ENCODE data around the gene ZNF311. TPM values are rescaled to one million over a fixed set of nuclear protein-coding genes. Genes with fewer than 3 reads are reported as not detected.
"Not testable (repeated sequence)": the region's sequence is repeated elsewhere in the genome, so short reads cannot be mapped to it uniquely, and the experiment has no call there.

The ZNF311 gene
- total RNA-seq, 2 donors from 2014 or later, result 0.35 to 0.71 TPM

DNA sequence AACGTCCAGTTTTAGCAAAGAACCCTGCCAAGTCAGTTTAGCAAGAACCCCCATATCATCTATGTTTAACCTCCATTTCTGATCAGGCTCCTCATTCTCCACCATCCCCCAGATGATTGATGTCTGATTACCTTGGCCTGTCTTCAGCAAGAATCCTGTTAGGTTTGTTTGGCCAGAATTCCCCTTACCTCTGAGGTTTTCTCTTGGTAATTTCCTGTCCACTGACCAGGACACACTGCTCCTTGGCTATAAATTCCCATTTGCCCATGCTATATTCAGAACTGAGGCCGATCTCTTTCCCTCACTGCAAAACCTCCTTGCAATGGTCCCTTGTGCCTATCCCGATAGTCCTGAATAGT is 27.0 kb downstream of the ZNF311 start:
- no peak for ATAC-seq (replicated peaks)
- H3K4me3 Mint-ChIP-seq, result peak overlapping the region; percentile 76
- H3K27me3 Mint-ChIP-seq, result peaks cover 16% of the 10 kb centered on the region
- H3K27ac Mint-ChIP-seq, result no peak overlapping the region
- no peaks in the 10 kb centered on the region for H3K9me3 Mint-ChIP-seq
- peaks cover 16% of the 10 kb centered on the region for H3K36me3 Mint-ChIP-seq (ENCODE audit: low read depth)
- peaks cover 30% of the 10 kb centered on the region for H3K4me1 Mint-ChIP-seq

DNA sequence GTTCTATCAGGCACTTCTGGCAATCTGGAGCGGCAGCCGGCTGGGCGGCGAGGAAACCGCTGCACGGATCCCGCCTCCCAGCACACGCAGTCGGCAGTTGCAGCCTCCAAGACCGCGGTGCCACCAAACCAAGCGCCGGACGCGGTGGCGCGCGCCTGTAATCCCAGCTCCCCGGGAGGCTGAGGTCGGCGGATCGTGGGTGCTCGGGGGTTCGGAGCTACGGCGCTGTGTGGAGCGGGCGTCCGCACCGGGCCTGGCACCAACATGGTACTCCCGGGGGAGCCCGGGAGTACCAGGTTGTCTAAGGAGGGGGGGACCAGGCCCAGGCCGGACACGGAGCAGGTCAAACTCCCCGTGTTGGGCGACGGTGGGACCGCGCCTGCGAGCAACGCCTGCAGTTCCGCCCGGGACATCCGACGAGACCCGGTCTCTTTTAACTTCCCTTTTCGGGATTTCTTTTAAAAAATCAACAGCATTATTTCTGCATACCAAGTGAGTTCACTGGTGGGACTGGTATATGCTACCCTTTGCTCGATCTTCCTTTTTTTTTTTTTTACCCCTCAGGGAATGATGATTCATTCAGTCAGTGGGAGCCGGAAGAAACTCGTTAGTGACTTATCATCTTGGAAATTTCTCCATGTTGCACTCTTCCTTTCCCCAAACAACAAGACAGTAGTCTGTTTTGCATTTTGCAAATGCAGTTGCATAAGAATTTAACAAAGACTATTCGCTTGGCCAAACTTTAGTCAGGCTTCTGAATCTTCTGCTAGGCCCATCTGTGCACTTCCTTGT is 27.6 kb downstream of the ZNF311 start:
- Mint-ChIP-seq H3K4me1 (peaks cover 30% of the 10 kb centered on the region), H3K27me3 (peaks cover 16% of the 10 kb centered on the region), H3K4me3 (peak overlapping the region; percentile 76), H3K36me3 (ENCODE audit: low read depth) (peaks cover 16% of the 10 kb centered on the region), H3K27ac (peak overlapping the region; percentile 63), H3K9me3 (no peaks in the 10 kb centered on the region)
- peak; percentile 10 for ATAC-seq (replicated peaks)

DNA sequence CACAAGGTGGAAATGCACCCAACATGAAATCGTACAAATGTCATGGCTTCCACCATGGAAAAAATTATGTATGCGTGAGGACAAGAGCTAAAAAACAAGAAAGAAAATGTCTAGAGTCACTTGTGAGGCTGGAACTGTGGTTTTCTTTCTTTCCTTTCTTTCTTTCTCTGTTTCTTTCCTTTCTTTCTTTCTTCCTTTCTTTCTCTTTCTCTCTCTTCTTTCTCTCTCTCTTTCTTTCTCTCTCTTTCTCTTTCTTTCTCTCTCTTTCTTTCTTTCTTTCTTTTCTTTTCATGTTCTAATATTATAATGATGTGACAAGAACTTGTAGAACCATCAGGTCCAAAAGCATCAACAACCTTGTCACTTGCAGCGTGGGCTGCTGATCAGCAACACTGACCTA is 28.4 kb downstream of the ZNF311 start:
- Mint-ChIP-seq H3K36me3 (ENCODE audit: low read depth) (peaks cover 9% of the 10 kb centered on the region), H3K27me3 (peaks cover 16% of the 10 kb centered on the region), H3K9me3 (no peaks in the 10 kb centered on the region), H3K27ac (peak overlapping the region; percentile 63), H3K4me1 (peaks cover 25% of the 10 kb centered on the region), H3K4me3 (peak overlapping the region; percentile 76)
- ATAC-seq (replicated peaks), result no peak

GRCh38 chr6:28974505-28974904 is 30.6 kb downstream of the ZNF311 start:
- Mint-ChIP-seq H3K27ac (no peak overlapping the region), H3K36me3 (ENCODE audit: low read depth) (no peaks in the 10 kb centered on the region), H3K9me3 (no peaks in the 10 kb centered on the region), H3K4me1 (peaks cover 13% of the 10 kb centered on the region), H3K4me3 (no peak overlapping the region), H3K27me3 (peaks cover 16% of the 10 kb centered on the region)
- no peak for ATAC-seq (replicated peaks)

- not testable (repeated sequence) for H3K27me3 Mint-ChIP-seq; H3K36me3 Mint-ChIP-seq (ENCODE audit: low read depth); H3K4me1 Mint-ChIP-seq; H3K9me3 Mint-ChIP-seq; H3K4me3 Mint-ChIP-seq; ATAC-seq (replicated peaks); H3K27ac Mint-ChIP-seq
Observed at GRCh38 chr6:28970056-28970455, 35.1 kb downstream of the ZNF311 start.

DNA sequence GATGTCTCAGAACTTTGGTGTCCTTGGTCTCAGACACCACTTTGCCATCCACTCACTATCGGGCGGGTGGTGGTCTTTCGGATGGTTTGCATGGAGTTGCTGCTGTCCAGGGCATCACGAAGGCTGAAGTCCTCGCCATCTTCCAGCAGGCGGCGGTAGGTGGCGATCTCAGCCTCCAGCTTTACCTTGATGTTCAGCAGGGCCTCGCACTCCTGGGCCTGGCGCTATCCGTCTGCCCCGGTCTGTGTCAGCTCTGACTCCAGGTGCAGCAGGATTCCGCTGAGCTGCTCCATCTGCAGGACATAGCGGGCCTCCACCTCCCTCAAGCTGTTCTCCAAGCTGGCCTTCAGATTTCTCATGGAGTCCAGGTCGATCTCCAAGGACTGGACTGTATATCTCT is 36.0 kb downstream of the ZNF311 start:
- no peak for ATAC-seq (replicated peaks)

DNA sequence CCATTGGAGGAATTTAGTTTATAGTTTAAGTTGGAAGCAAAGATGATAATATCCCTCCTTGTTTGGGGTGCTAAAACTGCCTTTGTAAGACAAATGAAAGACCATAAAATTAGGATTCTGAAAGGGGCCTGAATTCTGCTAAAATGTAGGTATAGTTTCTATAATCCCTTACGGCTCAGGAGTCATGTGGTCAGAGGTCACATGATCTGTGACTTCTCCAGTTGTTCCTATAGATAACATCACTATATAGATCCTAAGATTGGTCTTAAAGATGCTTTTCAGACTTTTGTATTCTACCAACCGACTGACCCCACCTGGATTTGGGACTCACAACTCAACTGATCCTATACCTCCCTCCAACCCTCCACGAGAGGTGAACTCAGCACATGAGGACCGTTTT is 36.6 kb downstream of the ZNF311 start:
- no peaks in the 10 kb centered on the region for H3K9me3 Mint-ChIP-seq
- H3K36me3 Mint-ChIP-seq (ENCODE audit: low read depth), result no peaks in the 10 kb centered on the region
- no peaks in the 10 kb centered on the region for H3K27me3 Mint-ChIP-seq
- H3K4me1 Mint-ChIP-seq, result no peaks in the 10 kb centered on the region
- no peak overlapping the region for H3K27ac Mint-ChIP-seq
- H3K4me3 Mint-ChIP-seq, result no peak overlapping the region
- no peak for ATAC-seq (replicated peaks)

More for the DNA sequence above, 36.0 kb downstream of the ZNF311 start:
- Mint-ChIP-seq H3K4me3 (no peak overlapping the region), H3K27ac (no peak overlapping the region), H3K9me3 (no peaks in the 10 kb centered on the region), H3K27me3 (no peaks in the 10 kb centered on the region), H3K4me1 (no peaks in the 10 kb centered on the region), H3K36me3 (ENCODE audit: low read depth) (no peaks in the 10 kb centered on the region)

DNA sequence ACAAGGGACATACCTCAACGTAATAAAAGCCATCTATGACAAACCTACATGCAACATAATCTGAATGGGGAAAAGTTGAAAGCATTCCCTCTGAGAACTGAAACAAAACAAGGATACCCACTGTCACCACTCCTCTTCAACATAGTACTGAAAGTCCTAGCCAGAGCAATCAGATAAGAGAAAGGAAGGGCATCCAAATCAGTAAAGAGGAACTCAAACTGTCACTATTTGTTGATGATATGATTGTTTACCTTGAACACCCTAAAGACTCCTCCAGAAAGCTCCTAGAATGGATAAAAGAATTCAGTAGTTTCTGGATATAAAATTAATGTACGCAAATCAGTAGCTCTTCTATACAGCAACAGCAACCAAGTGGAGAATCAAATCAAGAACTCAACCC is 39.4 kb downstream of the ZNF311 start:
- no peak for ATAC-seq (replicated peaks)
- Mint-ChIP-seq H3K27me3 (peaks cover 2% of the 10 kb centered on the region), H3K4me3 (no peak overlapping the region), H3K4me1 (no peaks in the 10 kb centered on the region), H3K9me3 (no peaks in the 10 kb centered on the region), H3K27ac (no peak overlapping the region), H3K36me3 (ENCODE audit: low read depth) (no peaks in the 10 kb centered on the region)

DNA sequence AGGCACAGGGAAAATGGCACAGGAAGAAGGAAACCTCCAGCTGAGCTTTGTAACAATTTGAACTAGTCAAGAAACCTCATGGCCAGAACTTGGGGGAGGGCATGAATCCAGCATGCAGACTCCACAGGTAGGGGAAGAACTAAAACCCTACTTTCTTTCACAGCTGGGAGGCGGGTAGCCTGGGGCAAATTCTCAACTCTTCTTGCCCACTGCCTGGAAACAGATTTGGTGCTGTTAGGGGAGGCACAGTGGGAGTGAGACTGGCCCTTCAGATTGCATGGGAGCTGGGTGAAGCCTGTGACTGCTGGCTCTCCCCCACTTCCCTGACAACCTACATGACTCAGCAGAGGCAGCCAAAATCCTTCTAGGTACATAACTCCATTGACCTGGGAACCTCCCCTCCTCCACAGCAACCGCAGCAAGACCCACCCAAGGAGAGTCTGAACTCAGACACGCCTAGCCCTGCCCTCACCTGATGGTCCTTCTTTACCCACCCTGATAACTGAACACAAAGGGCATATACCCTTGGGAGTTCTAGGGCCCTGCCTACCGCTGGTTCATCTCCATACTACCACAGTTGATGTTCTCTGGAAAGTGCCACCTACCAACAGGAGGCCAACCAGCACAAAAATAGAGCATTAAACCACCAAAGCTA is 44.1 kb downstream of the ZNF311 start:
- Mint-ChIP-seq H3K4me3 (no peak overlapping the region), H3K4me1 (no peaks in the 10 kb centered on the region), H3K27me3 (peaks cover 5% of the 10 kb centered on the region), H3K36me3 (ENCODE audit: low read depth) (no peaks in the 10 kb centered on the region), H3K27ac (no peak overlapping the region), H3K9me3 (no peaks in the 10 kb centered on the region)
- no peak for ATAC-seq (replicated peaks)

DNA sequence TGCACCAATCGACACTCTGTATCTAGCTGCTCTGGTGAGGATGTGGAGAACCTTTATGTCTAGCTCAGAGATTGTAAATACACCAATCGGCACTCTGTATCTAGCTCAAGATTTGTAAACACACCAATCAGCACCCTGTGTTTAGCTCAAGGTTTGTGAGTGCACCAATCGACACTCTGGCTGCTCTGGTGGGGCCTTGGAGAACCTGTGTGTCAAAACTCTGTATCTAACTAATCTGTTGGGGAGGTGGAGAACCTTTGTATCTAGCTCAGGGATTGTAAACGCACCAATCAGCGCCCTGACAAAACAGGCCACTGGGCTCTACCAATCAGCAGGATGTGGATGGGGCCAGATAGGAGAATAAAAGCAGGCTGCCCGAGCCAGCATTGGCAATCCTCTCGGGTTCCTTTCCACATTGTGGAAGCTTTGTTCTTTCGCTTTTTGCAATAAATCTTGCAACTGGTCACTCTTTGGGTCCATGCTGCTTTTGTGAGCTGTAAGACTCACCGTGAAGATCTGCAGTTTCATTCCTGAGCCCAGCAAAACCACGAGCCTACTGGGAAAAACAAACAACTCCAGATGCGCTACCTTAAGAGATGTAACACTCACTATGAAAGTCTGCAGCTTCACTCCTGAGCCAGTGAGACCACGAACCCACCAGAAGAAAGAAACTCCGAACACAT is 46.4 kb downstream of the ZNF311 start:
- ATAC-seq (replicated peaks); H3K9me3 Mint-ChIP-seq; H3K4me3 Mint-ChIP-seq: not testable (repeated sequence)

GRCh38 chr6:28957795-28958314 is 47.3 kb downstream of the ZNF311 start:
- ATAC-seq (replicated peaks); H3K27ac Mint-ChIP-seq; H3K4me1 Mint-ChIP-seq; H3K4me3 Mint-ChIP-seq; H3K27me3 Mint-ChIP-seq; H3K9me3 Mint-ChIP-seq: not testable (repeated sequence)
- H3K36me3 Mint-ChIP-seq (ENCODE audit: low read depth), result peaks cover 11% of the 10 kb centered on the region

More for the DNA sequence above, 46.4 kb downstream of the ZNF311 start:
- not testable (repeated sequence) for H3K27me3 Mint-ChIP-seq; H3K4me1 Mint-ChIP-seq; H3K27ac Mint-ChIP-seq; H3K36me3 Mint-ChIP-seq (ENCODE audit: low read depth)

DNA sequence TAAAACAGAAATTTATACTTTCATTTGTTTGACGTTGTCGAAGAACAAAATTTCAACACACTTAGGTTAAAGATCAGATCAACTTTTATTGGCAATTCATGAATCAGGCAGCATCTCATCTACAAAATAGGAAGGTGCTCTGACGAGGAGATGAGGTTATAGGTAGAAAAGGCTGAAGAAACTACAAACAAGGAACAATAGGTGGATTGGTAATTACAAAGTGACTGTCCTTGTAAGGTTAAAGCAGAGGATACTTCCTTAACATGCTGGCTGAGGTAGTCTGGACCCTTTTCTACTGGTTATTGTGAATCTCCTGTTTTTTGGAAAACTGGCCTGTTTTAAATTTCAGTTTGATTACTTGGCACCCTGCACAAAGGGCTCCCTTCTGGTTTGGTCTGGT is 48.8 kb downstream of the ZNF311 start:
- Mint-ChIP-seq H3K4me1 (peaks cover 11% of the 10 kb centered on the region), H3K27ac (no peak overlapping the region), H3K36me3 (ENCODE audit: low read depth) (peaks cover 11% of the 10 kb centered on the region), H3K4me3 (no peak overlapping the region), H3K27me3 (peaks cover 2% of the 10 kb centered on the region), H3K9me3 (no peaks in the 10 kb centered on the region)
- no peak for ATAC-seq (replicated peaks)

- ATAC-seq (replicated peaks), result peak; percentile 15
- H3K4me3 Mint-ChIP-seq, result peak overlapping the region; percentile 87
- H3K9me3 Mint-ChIP-seq, result no peaks in the 10 kb centered on the region
- peaks cover 17% of the 10 kb centered on the region for H3K36me3 Mint-ChIP-seq (ENCODE audit: low read depth)
- H3K27me3 Mint-ChIP-seq, result no peaks in the 10 kb centered on the region
- H3K27ac Mint-ChIP-seq, result peak overlapping the region; percentile 93
- peaks cover 11% of the 10 kb centered on the region for H3K4me1 Mint-ChIP-seq
Observed at GRCh38 chr6:28953585-28954258, 51.4 kb downstream of the ZNF311 start.

GRCh38 chr6:28953039-28953584 is 52.0 kb downstream of the ZNF311 start:
- no peaks in the 10 kb centered on the region for H3K27me3 Mint-ChIP-seq

More at GRCh38 chr6:28953039-28953584, 52.0 kb downstream of the ZNF311 start:
- Mint-ChIP-seq H3K4me1 (peaks cover 11% of the 10 kb centered on the region), H3K27ac (peak overlapping the region; percentile 93), H3K4me3 (peak overlapping the region; percentile 87), H3K36me3 (ENCODE audit: low read depth) (peaks cover 17% of the 10 kb centered on the region), H3K9me3 (no peaks in the 10 kb centered on the region)
- peak; percentile 87 for ATAC-seq (replicated peaks)
